Anterior cingulate cortex (tissue), 58 donors: Measurements from ENCODE around the gene ERFL.

Experiments used
- DNase-seq, 58 donors: peaks; one replicate each; lab custom pipeline; 2025; lab: John Stamatoyannopoulos, UW

Gene ERFL

GRCh38 chr19:41903193-41903953 lies 24.9 kb downstream of the ERFL start:
- no peak for DNase-seq

- DNase-seq = no peak
Observed at GRCh38 chr19:41902594-41902993, 25.7 kb downstream of the ERFL start.

- no peak for DNase-seq
Observed at GRCh38 chr19:41901707-41902360, 26.4 kb downstream of the ERFL start.

GRCh38 chr19:41898235-41898634 lies 30.0 kb downstream of the ERFL start:
- no peak for DNase-seq

- DNase-seq = no peak
Observed at GRCh38 chr19:41897820-41898219, 30.4 kb downstream of the ERFL start.

- DNase-seq = no peak
Observed at GRCh38 chr19:41897181-41897580, 31.1 kb downstream of the ERFL start.

GRCh38 chr19:41896581-41896942 lies 31.7 kb downstream of the ERFL start:
- no peak for DNase-seq

GRCh38 chr19:41895745-41896580 lies 32.3 kb downstream of the ERFL start:
- no peak for DNase-seq

GRCh38 chr19:41894350-41894749 lies 33.9 kb downstream of the ERFL start:
- no peak for DNase-seq

- no peak for DNase-seq
Observed at GRCh38 chr19:41893899-41894298, 34.4 kb downstream of the ERFL start.

GRCh38 chr19:41892173-41892902 lies 35.9 kb downstream of the ERFL start:
- DNase-seq = no peak

GRCh38 chr19:41890936-41891335 lies 37.3 kb downstream of the ERFL start:
- no peak for DNase-seq

GRCh38 chr19:41889896-41890295 lies 38.4 kb downstream of the ERFL start:
- no peak for DNase-seq

GRCh38 chr19:41888926-41889325 lies 39.3 kb downstream of the ERFL start:
- DNase-seq = no peak

- peak in 38 of 58 donors; percentile 7 to 74 (median 48) for DNase-seq
Observed at GRCh38 chr19:41887711-41888382, 40.4 kb downstream of the ERFL start.

- DNase-seq = no peak
Observed at GRCh38 chr19:41886761-41887710, 41.2 kb downstream of the ERFL start.

GRCh38 chr19:41883821-41884733 lies 44.2 kb downstream of the ERFL start:
- DNase-seq = peak; percentile 23 to 98 (median 93)

- peak in 1 of 58 donors; percentile 9 for DNase-seq
Observed at GRCh38 chr19:41883463-41883820, 44.8 kb downstream of the ERFL start.
